DND-41 (cell line): Measurements from ENCODE around the gene DOCK6.

Source experiments
- CTCF ChIP-seq: IDR thresholded peaks from 2 replicates; pipeline ENCODE4 v1.5.1; 2012; ENCODE audit warnings: borderline replicate concordance, low read length, moderate library complexity, mild to moderate bottlenecking; ENCODE audit not compliant: poor library complexity, severe bottlenecking; ENCODE audit errors: extremely low read depth
- EZH2 ChIP-seq: IDR thresholded peaks from 3 replicates; pipeline ENCODE4 v1.6.1; 2012; ENCODE audit warnings: borderline replicate concordance, low read depth, mild to moderate bottlenecking, moderate library complexity, low read length, inconsistent platforms; ENCODE audit not compliant: severe bottlenecking

- no peak for TF ChIP-seq EZH2
- TF ChIP-seq CTCF = no peak
Observed at GRCh38 chr19:11176466-11177193, 85.7 kb downstream of the DOCK6 start.
